GM19438 (cell line): ENCODE measurements around the gene CD164L2.

Experiments used
- ATAC-seq: cut with Tn5 transposase; IDR thresholded peaks from one replicate; pipeline ENCODE4 v1.9.1; 2021; ENCODE audit warnings: low read depth; ENCODE audit not compliant: unreplicated experiment

CD164L2 gene

DNA sequence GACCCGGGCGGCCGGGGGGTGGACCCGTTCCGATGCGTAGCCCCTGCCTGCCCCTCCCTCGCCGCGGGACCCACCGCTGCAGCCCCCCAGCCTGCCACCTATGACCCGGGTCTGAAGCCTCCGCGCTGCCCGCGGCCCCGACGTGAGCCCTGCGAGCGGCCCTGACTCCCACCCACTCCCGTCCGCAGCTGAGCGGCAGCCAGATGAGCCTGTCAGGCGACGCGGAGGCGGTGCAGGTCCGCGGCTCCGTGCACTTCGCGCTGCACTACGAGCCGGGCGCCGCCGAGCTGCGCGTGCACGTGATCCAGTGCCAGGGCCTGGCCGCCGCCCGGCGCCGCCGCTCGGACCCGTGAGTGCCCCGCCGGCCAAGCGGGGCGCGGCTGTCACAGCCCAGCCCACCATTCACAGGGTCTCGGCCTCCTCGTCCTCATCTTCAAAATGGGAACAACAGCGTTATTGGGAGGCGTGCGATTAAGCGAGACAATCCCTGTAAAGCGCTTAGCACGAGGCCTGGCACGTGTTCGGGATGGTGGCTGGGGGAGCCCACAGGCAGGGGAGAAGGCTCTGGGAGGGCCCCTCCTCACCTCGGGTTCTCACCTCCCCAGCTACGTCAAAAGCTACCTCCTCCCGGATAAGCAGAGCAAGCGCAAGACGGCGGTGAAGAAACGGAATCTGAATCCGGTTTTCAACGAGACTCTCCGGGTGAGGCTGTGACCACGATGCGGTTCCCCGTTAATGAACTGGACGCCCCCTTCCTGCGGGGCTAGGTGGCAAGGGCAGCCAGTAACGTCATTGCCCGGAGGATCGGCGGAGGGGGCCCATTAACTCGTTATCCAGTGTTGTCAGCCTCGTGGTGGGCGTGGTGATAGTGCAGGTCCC lies 33.1 kb downstream of the CD164L2 start:
- no peak for ATAC-seq

DNA sequence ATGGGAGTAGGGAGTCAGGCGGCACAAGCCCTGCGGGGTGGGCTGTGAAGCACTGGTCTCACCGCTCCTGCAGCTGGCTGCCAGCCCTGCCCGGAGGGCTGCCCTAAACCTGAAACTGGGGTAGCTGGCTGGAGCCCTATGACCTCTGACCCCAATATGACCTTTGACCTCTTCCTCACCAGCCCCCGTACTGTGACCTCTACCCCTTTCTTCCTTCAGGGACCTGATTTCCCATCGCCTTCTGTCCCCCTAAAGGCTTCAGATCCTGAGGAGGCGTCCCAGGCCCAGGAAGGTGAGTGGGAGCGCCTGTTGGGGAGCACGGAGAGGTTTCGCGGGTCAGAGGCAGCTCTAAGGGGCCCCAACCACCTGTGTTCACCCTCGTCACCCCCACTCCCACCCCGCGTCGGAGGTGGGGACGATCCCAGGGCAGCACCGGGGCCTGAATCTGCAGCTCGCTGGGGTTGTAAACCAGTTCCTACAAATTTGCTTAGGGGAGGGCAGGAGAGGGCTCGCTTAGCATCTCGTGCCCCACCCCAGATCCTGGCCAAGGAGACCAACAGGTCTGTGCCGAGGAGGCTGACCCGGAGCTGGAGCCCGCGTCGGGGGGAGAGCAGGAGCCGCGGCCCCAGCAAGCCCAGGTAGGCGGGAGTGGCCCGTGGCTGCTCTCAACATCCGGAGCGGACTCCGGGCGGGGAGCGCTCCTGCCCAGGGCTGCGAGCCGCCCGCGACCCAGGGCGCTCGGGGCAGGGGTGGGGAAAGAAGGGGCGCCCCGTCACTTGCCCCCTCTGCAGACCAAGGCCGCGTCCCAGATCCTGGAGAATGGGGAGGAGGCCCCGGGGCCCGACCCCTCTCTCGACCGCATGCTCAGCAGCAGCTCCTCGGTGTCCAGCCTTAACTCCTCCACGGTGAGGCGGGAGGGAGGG lies 34.0 kb downstream of the CD164L2 start:
- ATAC-seq = no peak

DNA sequence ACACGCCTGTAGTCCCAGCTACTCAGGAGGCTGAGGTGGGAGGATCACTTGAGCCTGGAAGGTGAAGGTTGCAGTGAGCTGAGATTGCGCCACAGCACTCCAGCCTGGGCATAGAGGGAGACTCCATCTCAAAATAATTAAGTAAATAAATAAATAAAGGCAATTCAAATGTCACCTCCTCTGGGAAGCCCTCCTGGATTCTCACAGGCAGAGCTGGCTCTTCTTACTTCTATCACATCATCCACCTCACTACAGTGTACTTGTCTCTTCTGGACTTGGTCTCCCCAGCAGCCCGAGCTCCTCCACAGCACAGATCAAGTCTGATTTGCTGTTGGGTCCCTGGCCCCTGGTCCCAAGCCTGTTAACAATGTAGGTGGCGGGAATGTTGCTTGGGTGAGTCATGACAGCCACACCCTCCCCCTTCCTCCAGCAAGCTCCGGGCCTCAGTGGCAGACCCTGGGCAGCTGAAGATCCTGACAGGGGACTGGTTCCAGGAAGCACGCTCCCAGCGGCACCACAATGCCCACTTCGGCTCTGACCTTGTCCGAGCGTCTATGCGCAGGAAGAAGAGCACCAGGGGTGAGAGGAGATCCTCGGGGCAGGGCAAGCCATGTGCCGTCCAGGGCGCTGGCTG lies 36.0 kb downstream of the CD164L2 start:
- ATAC-seq = no peak

DNA sequence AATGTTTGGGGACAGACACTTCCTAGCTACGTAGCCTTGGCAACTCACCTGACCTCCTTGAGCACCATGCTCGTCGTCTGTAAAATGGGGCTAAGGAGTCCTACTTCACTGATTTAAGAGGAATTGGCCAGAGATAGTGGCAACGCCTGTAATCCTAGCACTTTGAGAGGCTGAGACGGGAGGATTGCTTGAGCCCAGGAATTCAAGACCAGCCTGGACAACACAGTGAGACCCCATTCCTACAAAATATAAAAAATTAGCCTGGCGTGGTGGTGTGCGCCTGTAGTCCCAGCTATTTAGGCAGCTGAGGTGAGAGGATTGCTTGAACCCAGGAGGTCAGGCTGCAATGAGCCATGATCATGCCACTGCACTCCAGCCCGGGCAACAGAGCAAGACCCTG lies 36.8 kb downstream of the CD164L2 start:
- no peak for ATAC-seq

DNA sequence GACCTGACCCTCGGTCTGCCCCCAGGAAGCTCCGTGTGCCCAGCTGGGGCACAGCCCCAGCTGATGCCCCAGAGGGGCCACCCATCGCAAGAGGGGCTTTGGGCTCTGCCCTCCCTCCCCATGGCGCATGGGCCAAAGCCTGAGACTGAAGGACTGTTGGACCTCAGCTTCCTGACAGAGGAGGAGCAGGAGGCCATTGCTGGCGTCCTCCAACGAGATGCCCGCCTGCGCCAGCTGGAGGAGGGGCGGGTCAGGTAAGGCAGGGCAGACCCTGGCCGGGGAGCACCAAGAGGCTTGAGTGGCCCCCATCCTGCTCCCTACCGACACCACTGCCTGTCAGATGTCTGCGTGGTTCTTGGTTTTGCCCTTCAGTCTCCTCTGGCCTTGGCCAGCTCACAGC lies 37.9 kb downstream of the CD164L2 start:
- ATAC-seq = no peak

- no peak for ATAC-seq
These were observed 39.5 kb downstream of the CD164L2 start for GRCh38 chr1:27343639-27344025.

DNA sequence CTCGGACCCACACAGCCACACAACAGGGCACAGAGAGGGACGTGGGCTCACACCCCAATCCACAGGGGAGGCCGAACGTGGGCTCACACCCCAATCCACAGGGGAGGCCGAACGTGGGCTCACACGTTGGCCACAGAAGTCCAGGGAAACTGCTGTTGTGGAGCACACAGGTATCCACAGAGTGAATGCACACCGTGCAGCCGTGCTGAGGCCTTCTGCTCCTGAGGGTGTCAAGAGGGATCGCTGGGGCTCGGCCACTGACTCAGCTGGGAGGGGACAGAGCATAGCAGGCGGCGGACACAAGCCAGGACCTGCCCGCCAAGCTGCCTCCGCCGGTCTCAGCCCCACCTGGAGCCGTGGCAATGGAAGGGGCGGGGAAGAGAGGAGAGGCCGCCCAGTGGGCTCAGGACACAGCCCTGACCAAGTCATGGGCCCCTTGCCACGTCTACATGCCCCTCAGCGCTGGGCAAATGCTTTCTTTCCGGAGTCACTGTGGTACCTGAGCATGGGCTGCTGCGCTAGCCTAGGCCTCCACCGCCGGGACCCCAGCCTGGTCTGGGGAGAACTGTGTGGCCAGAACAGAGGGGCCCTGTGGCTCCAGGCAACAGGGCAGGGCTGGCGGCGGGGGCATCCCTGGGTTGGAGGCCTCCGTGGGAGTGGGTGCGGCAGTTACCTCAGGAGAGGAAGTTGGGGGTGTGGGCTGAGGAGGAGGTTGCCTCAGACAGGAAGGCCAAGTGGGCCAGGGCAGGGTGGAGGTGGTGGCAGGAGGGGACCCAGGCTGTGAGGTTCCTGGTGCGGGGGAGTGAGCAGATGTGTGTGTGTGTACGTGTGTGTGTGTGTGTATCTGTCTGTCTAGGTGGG lies 40.1 kb downstream of the CD164L2 start:
- ATAC-seq = no peak

DNA sequence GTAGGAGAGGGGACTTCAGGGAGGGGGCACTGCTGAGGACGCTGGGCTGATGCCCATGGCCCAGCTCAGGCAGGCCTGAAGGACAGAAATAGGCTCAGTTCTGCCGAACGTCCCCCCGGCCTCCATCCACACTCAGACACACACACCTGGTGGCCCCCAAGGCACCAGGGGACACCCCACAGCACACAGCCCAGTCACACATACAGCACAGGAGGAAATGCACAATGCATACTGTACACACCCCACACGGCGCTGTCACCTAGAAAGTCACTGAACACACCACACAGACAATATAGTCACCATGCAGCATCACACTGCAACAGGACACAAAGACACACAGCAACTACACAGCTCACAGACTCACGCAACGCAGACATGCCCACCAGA lies 40.7 kb downstream of the CD164L2 start:
- no peak for ATAC-seq

GRCh38 chr1:27341525-27342252 lies 41.4 kb downstream of the CD164L2 start, which contains the start of gene SYTL1:
TSS of gene SYTL1 (plus strand) at chr1:27342022. CDS start at chr1:27345335, 3,313 bp downstream.
- no peak for ATAC-seq

DNA sequence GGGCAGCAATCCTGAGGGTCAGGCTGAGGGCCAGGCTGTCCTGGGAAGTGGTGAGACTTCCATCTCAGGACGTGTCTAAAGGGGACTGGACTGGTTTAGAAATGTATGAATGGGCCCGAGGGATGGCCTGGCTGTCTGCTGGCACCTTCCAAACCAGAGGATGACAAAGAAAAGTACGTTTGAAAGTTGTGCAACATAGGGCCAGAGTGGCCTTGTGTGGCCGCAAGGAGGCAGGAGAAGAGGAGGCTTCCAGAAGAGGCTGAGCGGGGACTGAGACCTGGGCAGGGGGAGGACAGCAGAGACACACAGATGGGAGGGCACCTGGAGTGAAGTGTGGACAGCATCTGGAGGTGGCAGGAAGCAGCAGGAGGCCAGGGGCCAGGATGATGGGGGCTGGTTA lies 43.9 kb downstream of the CD164L2 start:
- no peak for ATAC-seq

DNA sequence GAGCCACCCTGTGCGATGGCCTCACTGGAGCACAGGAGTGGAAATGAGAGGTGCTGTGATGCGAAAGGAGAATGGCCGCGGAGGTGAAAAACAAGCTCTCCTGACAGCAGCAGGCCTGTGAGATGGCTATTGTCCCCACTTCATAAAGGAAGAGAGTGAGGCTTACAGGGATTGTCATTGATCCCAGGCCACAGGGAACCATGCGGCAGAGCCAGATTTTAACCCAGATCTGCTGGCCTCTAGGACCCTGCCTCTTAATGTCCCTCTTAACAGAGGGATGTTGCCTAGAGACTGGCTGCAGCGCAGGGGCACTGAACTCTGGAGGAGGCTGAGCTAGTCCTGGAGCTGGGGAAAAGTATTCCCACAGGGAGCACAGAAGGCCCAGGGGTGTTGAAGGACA lies 44.4 kb downstream of the CD164L2 start:
- ATAC-seq = no peak

DNA sequence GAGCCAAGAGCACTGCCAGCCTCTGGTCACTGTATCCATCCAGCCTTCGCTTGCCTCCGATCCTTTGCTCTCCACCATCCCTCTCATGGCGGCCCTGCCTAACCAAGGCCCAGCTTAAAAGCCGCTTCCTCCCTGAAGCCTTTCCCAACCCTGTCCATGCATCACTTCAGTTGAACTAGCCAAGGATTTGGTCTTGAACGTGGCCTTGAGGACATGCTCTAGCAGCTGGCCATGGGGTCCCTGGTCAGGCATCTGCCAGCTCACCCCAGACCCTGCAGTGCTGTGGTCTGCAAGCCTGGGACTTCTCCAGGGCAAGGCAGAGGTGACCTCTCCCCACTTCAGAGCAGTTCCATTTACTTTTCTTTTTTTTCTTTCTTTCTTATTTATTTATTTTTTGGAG lies 46.4 kb downstream of the CD164L2 start:
- no peak for ATAC-seq

GRCh38 chr1:27335506-27336422 lies 47.4 kb downstream of the CD164L2 start:
- no peak for ATAC-seq

DNA sequence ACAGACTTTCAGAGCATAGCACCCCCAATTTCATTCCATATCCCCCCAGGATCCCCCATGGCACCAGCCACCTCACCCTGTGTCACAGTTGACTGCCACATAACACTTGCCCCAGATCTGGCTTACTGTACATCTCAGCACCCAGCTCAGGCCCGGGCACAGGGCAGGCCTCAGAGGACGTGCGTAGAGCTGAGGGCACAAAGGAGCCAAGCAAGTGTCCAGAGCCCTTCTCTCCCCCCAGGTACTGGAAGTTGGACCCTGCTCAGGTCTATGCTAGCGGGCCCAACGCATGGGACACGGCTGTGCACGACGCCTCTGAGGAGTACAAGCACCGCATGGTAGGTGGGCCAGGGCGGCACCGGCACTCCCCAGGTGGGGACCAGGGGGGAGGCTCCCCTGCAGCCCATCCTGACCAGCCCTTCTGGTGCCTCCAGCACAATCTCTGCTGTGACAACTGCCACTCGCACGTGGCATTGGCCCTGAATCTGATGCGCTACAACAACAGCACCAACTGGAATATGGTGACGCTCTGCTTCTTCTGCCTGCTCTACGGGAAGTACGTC lies 49.3 kb downstream of the CD164L2 start:
- ATAC-seq = no peak

DNA sequence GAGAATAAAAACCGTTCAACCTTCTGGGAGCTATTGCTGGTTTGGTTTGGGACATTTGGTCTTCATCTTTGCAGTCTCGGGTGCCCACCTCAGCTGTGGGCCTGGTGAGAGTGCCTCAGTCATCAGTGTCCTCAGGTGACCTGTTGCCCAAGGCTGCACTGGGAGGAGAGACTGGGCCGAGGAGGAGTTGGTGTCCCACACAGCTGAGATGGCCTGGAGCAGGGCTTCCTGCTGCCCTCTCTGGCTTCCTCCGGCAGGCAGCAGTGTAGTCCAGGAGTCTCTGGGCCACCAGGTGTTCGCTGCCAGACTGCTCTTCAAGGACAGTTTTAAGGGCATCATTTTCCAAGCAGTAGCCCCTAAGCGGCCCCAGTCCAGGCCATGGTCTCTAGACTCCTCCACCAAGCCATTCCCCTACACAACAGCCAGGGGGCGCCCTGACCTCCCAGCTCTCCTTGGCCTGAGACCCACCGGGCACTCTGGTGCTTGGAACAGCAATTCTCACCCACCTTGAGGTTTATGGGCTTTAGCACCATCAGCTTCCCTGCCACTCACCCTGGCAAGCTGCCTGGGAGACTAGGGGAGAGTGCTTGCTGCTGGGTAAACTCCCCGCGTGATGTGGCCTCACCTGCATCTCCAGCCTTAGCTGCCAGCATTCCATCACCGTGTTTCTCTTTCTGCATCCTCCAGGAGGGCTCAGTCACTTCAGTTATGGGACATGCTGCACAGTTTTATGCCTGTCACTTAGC lies 50.4 kb downstream of the CD164L2 start:
- ATAC-seq = no peak

DNA sequence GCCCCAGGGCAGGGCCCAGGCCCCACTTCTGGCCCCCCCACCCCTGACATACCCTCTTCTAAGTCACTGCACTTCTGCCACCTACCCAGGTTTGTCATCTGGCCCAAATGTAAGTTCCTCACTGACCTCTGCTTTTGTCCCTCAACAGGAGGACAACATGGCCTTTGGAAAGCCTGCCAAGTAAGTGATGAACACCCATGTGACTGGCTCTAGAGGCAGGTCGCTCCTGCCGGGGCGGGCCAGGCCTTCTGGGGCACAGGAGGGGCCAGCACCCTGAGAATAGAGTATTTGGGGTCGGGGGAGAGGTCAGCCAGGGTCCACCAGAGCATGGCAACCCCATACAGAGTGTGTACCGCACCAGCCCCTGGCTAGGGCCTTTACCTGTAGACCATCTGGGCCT lies 51.2 kb downstream of the CD164L2 start:
- ATAC-seq = no peak

DNA sequence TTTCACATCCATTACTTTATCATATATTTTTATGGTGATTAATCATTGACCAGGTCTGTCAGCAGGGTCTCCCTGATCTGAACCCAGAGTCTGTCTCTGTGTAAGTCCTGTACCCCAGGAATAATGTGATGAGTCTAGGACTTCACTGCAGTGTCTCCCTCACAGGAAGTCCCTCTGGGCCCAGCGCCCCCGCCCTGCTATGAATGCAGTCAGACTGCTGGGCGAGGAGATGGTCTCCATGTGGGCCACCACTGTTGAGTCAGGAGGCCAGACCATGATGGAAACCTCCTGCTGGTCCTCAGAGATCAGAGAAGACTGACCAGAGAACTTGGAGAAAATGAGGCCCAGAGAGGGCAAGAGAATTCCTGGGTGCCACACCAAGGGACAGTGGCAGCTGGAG lies 51.7 kb downstream of the CD164L2 start:
- ATAC-seq = no peak
